Measurements from ENCODE around the gene SNU13.

GRCh38 chr22:41674846-41675340 is 13.8 kb downstream of the SNU13 start:
- TF ChIP-seq CTCF (IDR thresholded peaks at IDR 0.05): no peak
- no peak for TF ChIP-seq EP300 (IDR thresholded peaks at IDR 0.05)

Measured in ovary (tissue), 3 donors.